Measurements from ENCODE around the gene BTBD3. TPM values are rescaled to one million over a fixed set of nuclear protein-coding genes. Genes with fewer than 3 reads are reported as not detected.

BTBD3 gene
- total RNA-seq, 2 experiments from 2014 or later: 0.64 to 1.5 TPM

- CTCF ChIA-PET: no interaction called here
Observed at GRCh38 chr20:11924923-11925322, 7.2 kb downstream of the BTBD3 start.

GRCh38 chr20:11926292-11926998 lies 8.8 kb downstream of the BTBD3 start:
- H3K4me3 Mint-ChIP-seq: no peak overlapping the region
- H3K9me3 Mint-ChIP-seq (ENCODE audit: low read depth): peaks cover 9% of the 10 kb centered on the region
- ATAC-seq: no peak
- no peaks in the 10 kb centered on the region for H3K36me3 Mint-ChIP-seq
- H3K4me1 Mint-ChIP-seq: no peaks in the 10 kb centered on the region
- H3K27ac Mint-ChIP-seq: no peak overlapping the region
- H3K27me3 Mint-ChIP-seq: no peaks in the 10 kb centered on the region
- DNase-seq: no peak
- CTCF ChIA-PET: no interaction called here

More at GRCh38 chr20:11924923-11925322, 7.2 kb downstream of the BTBD3 start:
- Mint-ChIP-seq H3K4me3 (no peak overlapping the region), H3K9me3 (ENCODE audit: low read depth) (peaks cover 9% of the 10 kb centered on the region), H3K4me1 (no peaks in the 10 kb centered on the region), H3K27ac (no peak overlapping the region), H3K36me3 (no peaks in the 10 kb centered on the region), H3K27me3 (no peaks in the 10 kb centered on the region)
- ATAC-seq (no peak), DNase-seq (no peak)

GRCh38 chr20:11929947-11930346 lies 12.3 kb downstream of the BTBD3 start:
- no peak for ATAC-seq
- CTCF ChIA-PET: no interaction called here
- no peaks in the 10 kb centered on the region for H3K36me3 Mint-ChIP-seq
- no peaks in the 10 kb centered on the region for H3K4me1 Mint-ChIP-seq
- H3K4me3 Mint-ChIP-seq: no peak overlapping the region
- no peak for DNase-seq
- no peak overlapping the region for H3K27ac Mint-ChIP-seq
- no peaks in the 10 kb centered on the region for H3K27me3 Mint-ChIP-seq
- H3K9me3 Mint-ChIP-seq (ENCODE audit: low read depth): peaks cover 8% of the 10 kb centered on the region

- Mint-ChIP-seq H3K4me1 (no peaks in the 10 kb centered on the region), H3K36me3 (no peaks in the 10 kb centered on the region), H3K27me3 (no peaks in the 10 kb centered on the region), H3K27ac (no peak overlapping the region), H3K9me3 (ENCODE audit: low read depth) (peaks cover 6% of the 10 kb centered on the region), H3K4me3 (no peak overlapping the region)
- CTCF ChIA-PET: no interaction called here
- ATAC-seq: no peak
- no peak for DNase-seq
Observed at GRCh38 chr20:11935212-11936154, 17.8 kb downstream of the BTBD3 start.

- Mint-ChIP-seq H3K4me3 (no peak overlapping the region), H3K4me1 (no peaks in the 10 kb centered on the region), H3K27me3 (no peaks in the 10 kb centered on the region), H3K27ac (no peak overlapping the region), H3K9me3 (ENCODE audit: low read depth) (peaks cover 8% of the 10 kb centered on the region), H3K36me3 (no peaks in the 10 kb centered on the region)
- CTCF ChIA-PET: no interaction called here
- DNase-seq: no peak
- no peak for ATAC-seq
Observed at GRCh38 chr20:11936157-11936556, 18.5 kb downstream of the BTBD3 start.

- no peak for DNase-seq
- ATAC-seq: no peak
- H3K36me3 Mint-ChIP-seq: no peaks in the 10 kb centered on the region
- no peaks in the 10 kb centered on the region for H3K4me1 Mint-ChIP-seq
- H3K4me3 Mint-ChIP-seq: no peak overlapping the region
- no peak overlapping the region for H3K27ac Mint-ChIP-seq
- H3K9me3 Mint-ChIP-seq (ENCODE audit: low read depth): peaks cover 8% of the 10 kb centered on the region
- CTCF ChIA-PET: no interaction called here
- H3K27me3 Mint-ChIP-seq: no peaks in the 10 kb centered on the region
Observed at GRCh38 chr20:11937230-11937629, 19.5 kb downstream of the BTBD3 start.

GRCh38 chr20:11941593-11942246 lies 24.0 kb downstream of the BTBD3 start:
- Mint-ChIP-seq H3K4me3 (no peak overlapping the region), H3K4me1 (no peaks in the 10 kb centered on the region), H3K9me3 (ENCODE audit: low read depth) (peaks cover 8% of the 10 kb centered on the region), H3K27me3 (no peaks in the 10 kb centered on the region), H3K27ac (no peak overlapping the region), H3K36me3 (no peaks in the 10 kb centered on the region)
- CTCF ChIA-PET: no interaction called here
- DNase-seq (no peak), ATAC-seq (no peak)

- Mint-ChIP-seq H3K9me3 (ENCODE audit: low read depth) (peaks cover 15% of the 10 kb centered on the region), H3K4me3 (no peak overlapping the region), H3K27me3 (no peaks in the 10 kb centered on the region), H3K36me3 (no peaks in the 10 kb centered on the region), H3K27ac (no peak overlapping the region), H3K4me1 (no peaks in the 10 kb centered on the region)
- DNase-seq (no peak), ATAC-seq (no peak)
- CTCF ChIA-PET: no interaction called here
Observed at GRCh38 chr20:11943778-11944177, 26.1 kb downstream of the BTBD3 start.

GRCh38 chr20:11948806-11949205 lies 31.1 kb downstream of the BTBD3 start:
- no peak for ATAC-seq
- H3K4me1 Mint-ChIP-seq: no peaks in the 10 kb centered on the region
- H3K4me3 Mint-ChIP-seq: no peak overlapping the region
- no peaks in the 10 kb centered on the region for H3K36me3 Mint-ChIP-seq
- peaks cover 11% of the 10 kb centered on the region for H3K9me3 Mint-ChIP-seq (ENCODE audit: low read depth)
- CTCF ChIA-PET: no interaction called here
- no peak for DNase-seq
- no peaks in the 10 kb centered on the region for H3K27me3 Mint-ChIP-seq
- no peak overlapping the region for H3K27ac Mint-ChIP-seq

GRCh38 chr20:11949711-11950110 lies 32.0 kb downstream of the BTBD3 start:
- H3K9me3 Mint-ChIP-seq (ENCODE audit: low read depth): peaks cover 11% of the 10 kb centered on the region
- ATAC-seq (no peak), DNase-seq (no peak)
- no peaks in the 10 kb centered on the region for H3K27me3 Mint-ChIP-seq
- CTCF ChIA-PET: no interaction called here
- H3K4me1 Mint-ChIP-seq: no peaks in the 10 kb centered on the region
- H3K36me3 Mint-ChIP-seq: no peaks in the 10 kb centered on the region
- H3K27ac Mint-ChIP-seq: no peak overlapping the region
- H3K4me3 Mint-ChIP-seq: no peak overlapping the region

- no peaks in the 10 kb centered on the region for H3K27me3 Mint-ChIP-seq
- peaks cover 11% of the 10 kb centered on the region for H3K9me3 Mint-ChIP-seq (ENCODE audit: low read depth)
- H3K36me3 Mint-ChIP-seq: no peaks in the 10 kb centered on the region
- H3K27ac Mint-ChIP-seq: no peak overlapping the region
- no peaks in the 10 kb centered on the region for H3K4me1 Mint-ChIP-seq
- DNase-seq: no peak
- CTCF ChIA-PET: no interaction called here
- ATAC-seq: no peak
- H3K4me3 Mint-ChIP-seq: no peak overlapping the region
Observed at GRCh38 chr20:11951696-11952095, 34.0 kb downstream of the BTBD3 start.

- CTCF ChIA-PET: no interaction called here
- no peak for ATAC-seq
Observed at GRCh38 chr20:11952639-11953038, 34.9 kb downstream of the BTBD3 start.

GRCh38 chr20:11957911-11958310 lies 40.2 kb downstream of the BTBD3 start:
- CTCF ChIA-PET: no interaction called here
- Mint-ChIP-seq H3K36me3 (no peaks in the 10 kb centered on the region), H3K27ac (no peak overlapping the region), H3K4me1 (no peaks in the 10 kb centered on the region), H3K27me3 (no peaks in the 10 kb centered on the region), H3K4me3 (no peak overlapping the region), H3K9me3 (ENCODE audit: low read depth) (peaks cover 14% of the 10 kb centered on the region)
- ATAC-seq (no peak), DNase-seq (no peak)

More at GRCh38 chr20:11952639-11953038, 34.9 kb downstream of the BTBD3 start:
- no peak for DNase-seq
- Mint-ChIP-seq H3K9me3 (ENCODE audit: low read depth) (peaks cover 8% of the 10 kb centered on the region), H3K4me3 (no peak overlapping the region), H3K27me3 (no peaks in the 10 kb centered on the region), H3K27ac (no peak overlapping the region), H3K4me1 (no peaks in the 10 kb centered on the region), H3K36me3 (no peaks in the 10 kb centered on the region)

GRCh38 chr20:11958855-11959254 lies 41.2 kb downstream of the BTBD3 start:
- ATAC-seq: no peak
- Mint-ChIP-seq H3K36me3 (no peaks in the 10 kb centered on the region), H3K4me3 (no peak overlapping the region), H3K4me1 (no peaks in the 10 kb centered on the region), H3K9me3 (ENCODE audit: low read depth) (peaks cover 14% of the 10 kb centered on the region), H3K27ac (no peak overlapping the region), H3K27me3 (no peaks in the 10 kb centered on the region)
- no peak for DNase-seq
- CTCF ChIA-PET: no interaction called here
